B cell (primary cell): ENCODE results near the gene RARRES2. TPM values are rescaled to one million over a fixed set of nuclear protein-coding genes. Genes with fewer than 3 reads are reported as not detected.

Experiments used
- ATAC-seq: fragments of 200-7000 bp; cut with Tn5 transposase; one replicate; pipeline ENCODE4 v1.10.0; 2021; ENCODE audit warnings: low read depth, mild to moderate bottlenecking, moderate number of reproducible peaks, moderate library complexity
- CTCF ChIA-PET: fragments of 350-600 bp; sonication (Branson Sonifier 250); formaldehyde crosslinking; loops from one replicate; lab custom pipeline; 2021; ENCODE audit warnings: antibody characterized with exemption, inconsistent platforms; lab: Charles Lee
- POLR2A ChIA-PET: fragments of 350-600 bp; sonication (Branson Sonifier 250); formaldehyde crosslinking; loops from one replicate; lab custom pipeline; 2021; ENCODE audit warnings: antibody characterized with exemption; lab: Charles Lee
- DNase-seq: peaks from one replicate; pipeline ENCODE4 v3.0.0; 2013
- H2AFZ ChIP-seq: 2 replicates; pipeline ENCODE4 v1.6.1; 2012; ENCODE audit warnings: mild to moderate bottlenecking, low read depth, low read length; ENCODE audit not compliant: insufficient read depth, poor library complexity, severe bottlenecking
- H3K27ac ChIP-seq, 2 donors: 1 replicate in 1 of 2; 2 replicates in 1 of 2; pipeline ENCODE4 v1.5.1; 2012 to 2013; ENCODE audit warnings: low read length in 2 of 2, mild to moderate bottlenecking in 2 of 2, moderate library complexity in 1 of 2
- H3K27me3 ChIP-seq, 4 experiments: fragments of 200-600 bp in 1 of 4; sonication (generic) in 1 of 4; replicated peaks in 1 of 4; 1 replicate in 2 of 4; 2 replicates in 2 of 4; pipeline versions ENCODE4 v1.6.1 to v1.7.0; 2013 to 2016; ENCODE audit warnings: low read length in 3 of 4, mild to moderate bottlenecking in 2 of 4, mixed read lengths in 1 of 4, moderate library complexity in 1 of 4; ENCODE audit not compliant: insufficient read depth in 4 of 4, control insufficient read depth in 3 of 4; ENCODE audit errors: control extremely low read depth in 1 of 4
- H3K36me3 ChIP-seq, 2 experiments: replicated peaks in 1 of 2; 1 replicate in 1 of 2; 2 replicates in 1 of 2; pipeline versions ENCODE4 v1.6.1 to v1.7.1; 2013; ENCODE audit warnings: low read length in 1 of 2; ENCODE audit not compliant: insufficient read depth in 2 of 2, control insufficient read depth in 1 of 2; ENCODE audit errors: control extremely low read depth in 1 of 2, extremely low read depth in 1 of 2
- H3K4me1 ChIP-seq, 2 donors: fragments of 200-600 bp in 1 of 2; sonication (generic) in 1 of 2; 1 replicate in 1 of 2; 2 replicates in 1 of 2; pipeline versions ENCODE4 v1.5.1 to v1.6.1; 2013 to 2017; ENCODE audit warnings: low read length in 2 of 2; ENCODE audit not compliant: control insufficient read depth in 2 of 2, insufficient read depth in 2 of 2
- H3K4me2 ChIP-seq: replicated peaks from 2 replicates; pipeline ENCODE3; 2012; ENCODE audit warnings: mild to moderate bottlenecking, low read depth, low read length; ENCODE audit not compliant: poor library complexity, severe bottlenecking
- H3K4me3 ChIP-seq, 5 experiments: fragments of 200-600 bp in 1 of 5; sonication (generic) in 1 of 5; 1 replicate in 3 of 5; 2 replicates in 2 of 5; pipeline versions ENCODE4 v1.5.1 to v1.7.0; 2011 to 2016; ENCODE audit warnings: low read length in 4 of 5, mild to moderate bottlenecking in 4 of 5, low read depth in 2 of 5, control low read depth in 1 of 5, moderate library complexity in 1 of 5; ENCODE audit not compliant: insufficient read depth in 1 of 5; ENCODE audit errors: control extremely low read depth in 1 of 5, extremely low read depth in 1 of 5
- H3K79me2 ChIP-seq: fragments of 200-600 bp; sonication (generic); one replicate; pipeline ENCODE4 v1.6.0; 2016; ENCODE audit warnings: low read length; ENCODE audit not compliant: control insufficient read depth, insufficient read depth
- H3K9ac ChIP-seq: fragments of 200-600 bp; sonication (generic); 2 replicates; pipeline ENCODE4 v1.6.1; 2017; ENCODE audit warnings: mild to moderate bottlenecking, low read length, moderate library complexity
- H3K9me3 ChIP-seq, 3 donors: one replicate each; pipeline versions ENCODE4 v1.6.1 to v1.7.1; 2013; ENCODE audit warnings: low read length in 2 of 3; ENCODE audit not compliant: control insufficient read depth in 2 of 3, insufficient read depth in 1 of 3; ENCODE audit errors: control extremely low read depth in 1 of 3
- H4K20me1 ChIP-seq: 2 replicates; pipeline ENCODE4 v1.6.0; 2012; ENCODE audit warnings: mild to moderate bottlenecking, low read length; ENCODE audit not compliant: insufficient read depth, control insufficient read depth, poor library complexity, severe bottlenecking
- H3K27ac Mint-ChIP-seq: one replicate; pipeline ENCODE4 v1.8.0; 2021; ENCODE audit warnings: mixed read lengths
- H3K27me3 Mint-ChIP-seq: one replicate; pipeline ENCODE4 v1.8.0; 2021; ENCODE audit warnings: mixed read lengths
- H3K4me1 Mint-ChIP-seq: one replicate; pipeline ENCODE4 v1.8.0; 2021; ENCODE audit warnings: mixed read lengths
- H3K4me3 Mint-ChIP-seq: one replicate; pipeline ENCODE4 v1.8.0; 2021; ENCODE audit warnings: mixed read lengths
- H3K9me3 Mint-ChIP-seq: one replicate; pipeline ENCODE4 v1.8.0; 2022; ENCODE audit warnings: mixed read lengths; ENCODE audit not compliant: insufficient read depth
- CTCF ChIP-seq: fragments of 200-600 bp; IDR thresholded peaks from one replicate; pipeline ENCODE4 v1.8.0; 2022; ENCODE audit warnings: antibody characterized with exemption, mild to moderate bottlenecking
- EZH2 ChIP-seq: IDR thresholded peaks from 2 replicates; pipeline ENCODE4 v1.6.1; 2012; ENCODE audit warnings: borderline replicate concordance, low read depth, mild to moderate bottlenecking, moderate library complexity, low read length; ENCODE audit not compliant: insufficient read depth, poor library complexity, severe bottlenecking
- WGBS: methylation state at CpG from one replicate; pipeline ENCODE4 v1.1.5; 2013; ENCODE audit warnings: missing lambda C conversion rate; ENCODE audit not compliant: insufficient coverage; 5-methylcytosine and 5-hydroxymethylcytosine counted together
- intact Hi-C: fragments of 100-400 bp; cut with micrococcal nuclease; formaldehyde crosslinking; loops from one replicate; pipeline ENCODE4 v1.10.0; 2022
- polyA plus RNA-seq: library from polyadenylated mRNA; depleted of rRNA; stranded (reverse); fragments of >200 nt; gene quantifications from 2 replicates; pipeline ENCODE4 v1.2.3, GENCODE V29; 2012
- total RNA-seq, 2 donors: library from RNA; stranded (reverse); fragments of 120-200 nt in 1 of 2; gene quantifications; 1 replicate in 1 of 2; 2 replicates in 1 of 2; pipeline versions ENCODE4 v1.2.3 to v1.2.4, GENCODE V29; 2013 to 2022

RARRES2 gene
- total and polyA plus RNA-seq, 2 donors (not counting 1 experiment from before 2014, with no cell fraction given), result not detected

GRCh38 chr7:150355666-150356059, 14.2 kb upstream of the RARRES2 start:
- no peak overlapping the region for H3K27ac ChIP-seq
- ATAC-seq (no peak), DNase-seq (no peak)
- H3K27ac Mint-ChIP-seq, result no peak overlapping the region
- H4K20me1 ChIP-seq, result no peaks in the 10 kb centered on the region
- H3K4me1 ChIP-seq, result peaks cover 11 to 19% of the 10 kb centered on the region in 2 donors
- intact Hi-C loops, result loop anchor here (1.0 to 5.0 kb wide), 3 partner anchors 24 to 66 kb away; partner anchors contain the start of genes ACTR3C, LRRC61 and ZNF775
- no peaks in the 10 kb centered on the region for H3K36me3 ChIP-seq
- TF ChIP-seq CTCF (no peak), EZH2 (no peak)
- H3K79me2 ChIP-seq, result no peaks in the 10 kb centered on the region
- no peaks in the 10 kb centered on the region for H3K9me3 Mint-ChIP-seq
- H3K27me3 ChIP-seq, result no peaks in the 10 kb centered on the region
- H3K4me3 Mint-ChIP-seq, result no peak overlapping the region
- peak overlapping the region; percentile 2 for H2AFZ ChIP-seq
- ChIA-PET POLR2A (no interaction called here), CTCF (interaction anchor here (0.7 to 4.9 kb wide), 26 partner anchors 9 to 399 kb away, joined by 3 to 71 read pairs (median 5); partner anchors contain the start of genes ACTR3C, LRRC61 and REPIN1)
- no peaks in the 10 kb centered on the region for H3K9me3 ChIP-seq
- WGBS, result no CpG with 5 or more reads among the region's 1 CpG
- H3K4me1 Mint-ChIP-seq, result peaks cover 21% of the 10 kb centered on the region
- no peak overlapping the region for H3K4me3 ChIP-seq
- H3K27me3 Mint-ChIP-seq, result no peaks in the 10 kb centered on the region
- H3K4me2 ChIP-seq, result no peak overlapping the region
- H3K9ac ChIP-seq, result no peak overlapping the region

GRCh38 chr7:150351587-150352194, 10.3 kb upstream of the RARRES2 start:
- H3K4me1 Mint-ChIP-seq, result peaks cover 7% of the 10 kb centered on the region
- H2AFZ ChIP-seq, result no peak overlapping the region
- H3K9me3 Mint-ChIP-seq, result no peaks in the 10 kb centered on the region
- H3K27me3 ChIP-seq, result no peaks in the 10 kb centered on the region
- no peaks in the 10 kb centered on the region for H3K36me3 ChIP-seq
- 100% methylated on average over 1 of the region's 8 CpGs for WGBS
- intact Hi-C loops, result no loop called here
- H3K79me2 ChIP-seq, result no peaks in the 10 kb centered on the region
- no peak overlapping the region for H3K27ac Mint-ChIP-seq
- no peak for ATAC-seq
- peaks cover 0 to 4% (median 0%) of the 10 kb centered on the region in 3 donors for H3K9me3 ChIP-seq
- ChIA-PET POLR2A (no interaction called here), CTCF (no interaction called here)
- H3K4me3 ChIP-seq, result no peak overlapping the region
- H3K4me3 Mint-ChIP-seq, result no peak overlapping the region
- no peak overlapping the region for H3K27ac ChIP-seq
- H3K27me3 Mint-ChIP-seq, result peaks cover 1% of the 10 kb centered on the region
- DNase-seq, result no peak
- peaks cover 3 to 6% of the 10 kb centered on the region in 2 donors for H3K4me1 ChIP-seq
- no peak overlapping the region for H3K9ac ChIP-seq
- TF ChIP-seq EZH2, result no peak
- TF ChIP-seq CTCF, result no peak
- no peaks in the 10 kb centered on the region for H4K20me1 ChIP-seq
- H3K4me2 ChIP-seq, result no peak overlapping the region
